Stimulated activated CD4-positive, alpha-beta T cell treated with anti-CD3 and anti-CD28 coated beads, Interleukin-2, amount 100 ng/mL, for 48 hours (primary cell): ENCODE results near the gene PVALB.
A peak's percentile ranks its signal among the peaks of the same experiment; 100 is the strongest.

Experiments
- DNase-seq, 2 donors: peaks; one replicate each; pipeline ENCODE4 v3.0.0-alpha.2; 2020

The PVALB gene, protein sequence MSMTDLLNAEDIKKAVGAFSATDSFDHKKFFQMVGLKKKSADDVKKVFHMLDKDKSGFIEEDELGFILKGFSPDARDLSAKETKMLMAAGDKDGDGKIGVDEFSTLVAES

DNA sequence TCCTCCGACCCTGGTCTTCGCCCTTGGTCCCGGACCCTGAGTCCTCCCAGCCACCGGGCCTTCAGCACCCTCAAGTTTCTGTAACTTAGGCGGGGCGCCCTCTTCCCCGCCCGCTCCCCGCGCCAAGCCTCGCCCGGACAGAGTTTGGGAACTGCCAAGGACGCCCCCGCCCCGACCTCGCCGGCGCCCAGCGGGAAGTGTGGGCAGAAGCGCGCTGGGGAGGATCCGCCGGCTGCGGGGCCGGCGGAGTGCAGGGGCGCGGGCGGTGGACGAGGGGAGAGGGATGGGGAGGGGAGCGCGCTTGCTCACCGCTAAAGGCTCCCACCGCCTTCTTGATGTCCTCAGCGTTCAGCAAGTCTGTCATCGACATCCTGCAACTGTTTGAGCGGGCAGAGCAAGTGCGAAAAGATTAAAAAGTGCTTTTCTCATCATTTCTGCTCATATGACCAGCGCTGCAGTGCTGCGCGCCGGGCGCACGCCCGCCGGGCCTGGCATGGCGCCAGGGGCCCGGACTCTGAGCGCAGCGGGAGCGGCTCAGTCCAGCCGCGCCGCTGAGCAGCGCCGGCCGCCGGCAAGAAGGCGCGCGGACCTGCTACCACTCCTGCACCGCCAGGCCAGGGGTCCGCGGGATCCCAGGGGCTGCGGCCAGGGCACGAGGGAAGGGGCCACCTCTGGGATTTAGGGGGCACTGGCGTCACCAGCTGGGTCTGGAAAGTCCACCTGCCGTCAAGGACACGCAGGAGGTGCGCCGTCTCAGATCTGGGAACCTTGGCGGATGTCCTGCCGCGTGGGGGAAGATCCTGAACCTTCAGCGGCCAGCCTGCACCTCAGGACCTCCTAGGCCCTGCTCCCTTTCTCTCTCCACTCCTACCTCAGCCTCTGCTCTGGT, at the start of gene PVALB:
PVALB (minus strand) TSS at position 400 of the 889 bp plus-strand sequence; CDS start at position 370, 30 bp downstream.
- no peak for DNase-seq

DNA sequence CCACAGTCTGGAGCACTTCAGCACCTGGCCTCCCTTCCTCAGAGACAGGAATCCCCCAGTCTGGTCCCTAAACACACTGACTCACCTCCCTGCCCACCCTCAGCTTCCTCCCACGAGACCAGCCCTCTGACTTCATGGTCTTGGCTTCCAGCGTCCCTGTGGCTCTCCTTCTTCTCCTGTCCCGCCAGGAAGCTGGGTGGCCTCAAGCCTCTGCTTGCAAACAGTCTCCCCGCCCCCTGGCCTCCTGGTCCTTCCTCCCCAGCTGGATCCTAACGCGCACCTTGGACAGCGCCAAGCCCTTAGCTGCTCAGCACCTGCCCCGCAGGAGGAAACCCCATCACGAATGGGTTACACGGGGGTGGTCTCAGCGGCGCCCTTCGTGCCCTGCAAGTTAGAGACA, 48.5 kb upstream of the PVALB start:
- DNase-seq, result no peak

GRCh38 chr22:36864454-36865215, 47.8 kb upstream of the PVALB start:
- DNase-seq, result no peak

DNA sequence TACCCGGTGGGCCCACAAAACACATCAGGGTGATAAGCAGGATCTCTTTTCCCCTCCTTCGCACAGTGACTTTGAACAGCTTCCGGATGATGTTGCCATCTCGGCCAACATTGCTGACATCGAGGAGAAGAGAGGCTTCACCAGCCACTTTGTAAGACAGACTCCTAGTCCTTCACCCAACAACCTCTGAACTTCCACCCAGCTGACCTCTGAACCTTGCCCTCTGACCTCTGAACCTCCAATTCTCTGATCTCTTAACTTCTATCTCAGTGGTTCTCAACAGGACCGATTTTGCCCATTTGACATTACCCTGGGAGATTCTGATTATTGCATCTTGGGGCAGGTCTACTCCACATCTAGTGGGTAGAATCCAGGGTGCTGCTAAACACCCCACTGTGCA, 47.1 kb upstream of the PVALB start:
- DNase-seq, result no peak

GRCh38 chr22:36863281-36863680, 46.4 kb upstream of the PVALB start:
- DNase-seq, result no peak

DNA sequence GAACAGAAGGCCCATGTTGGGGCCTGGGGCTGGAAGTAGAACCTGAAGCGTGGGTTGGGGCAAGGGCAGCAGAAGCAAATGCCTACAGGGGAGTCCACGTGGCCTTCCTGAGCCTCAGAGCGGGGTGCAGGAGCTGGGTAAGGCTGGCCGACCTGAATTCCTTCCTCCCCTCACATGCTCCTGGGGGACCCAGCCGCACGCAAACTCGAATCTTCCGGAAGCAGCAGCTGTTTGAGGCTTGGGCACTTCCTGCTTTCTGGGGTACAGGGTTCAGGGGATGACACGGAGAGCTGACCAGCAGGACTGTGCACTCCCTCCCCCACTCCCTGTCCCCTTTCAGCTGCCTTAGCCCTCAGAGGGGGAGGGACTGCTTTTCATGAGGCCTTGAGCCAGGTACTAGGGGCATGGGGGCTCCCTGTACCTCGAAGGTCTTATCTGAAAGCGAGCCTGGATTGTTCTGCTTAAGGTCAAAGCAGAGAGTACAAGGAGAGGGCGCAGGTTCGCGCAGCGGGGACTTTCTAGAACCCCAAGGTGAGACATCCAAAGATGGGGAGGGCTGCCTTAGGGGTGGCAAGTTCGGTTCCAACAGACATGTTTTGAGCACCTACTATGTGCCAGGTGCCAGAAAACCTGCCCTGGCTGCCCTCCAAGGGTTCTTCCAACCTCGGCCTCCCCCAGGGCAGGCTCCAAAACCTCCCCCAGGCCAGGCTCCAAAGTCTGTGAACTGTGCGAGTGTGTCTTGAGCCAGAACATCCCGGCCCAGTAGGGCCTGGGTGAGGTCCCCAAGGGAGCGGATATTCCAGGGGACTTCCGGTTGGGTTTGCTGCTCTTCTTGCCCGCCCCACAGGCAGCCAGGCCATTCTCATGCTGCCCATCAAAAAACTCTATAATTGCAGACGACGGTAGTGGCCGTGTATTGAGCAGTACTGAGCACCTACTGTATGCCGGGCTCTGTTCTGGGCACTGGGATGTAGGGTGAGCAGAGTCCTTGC, 45.7 kb upstream of the PVALB start:
- no peak for DNase-seq

DNA sequence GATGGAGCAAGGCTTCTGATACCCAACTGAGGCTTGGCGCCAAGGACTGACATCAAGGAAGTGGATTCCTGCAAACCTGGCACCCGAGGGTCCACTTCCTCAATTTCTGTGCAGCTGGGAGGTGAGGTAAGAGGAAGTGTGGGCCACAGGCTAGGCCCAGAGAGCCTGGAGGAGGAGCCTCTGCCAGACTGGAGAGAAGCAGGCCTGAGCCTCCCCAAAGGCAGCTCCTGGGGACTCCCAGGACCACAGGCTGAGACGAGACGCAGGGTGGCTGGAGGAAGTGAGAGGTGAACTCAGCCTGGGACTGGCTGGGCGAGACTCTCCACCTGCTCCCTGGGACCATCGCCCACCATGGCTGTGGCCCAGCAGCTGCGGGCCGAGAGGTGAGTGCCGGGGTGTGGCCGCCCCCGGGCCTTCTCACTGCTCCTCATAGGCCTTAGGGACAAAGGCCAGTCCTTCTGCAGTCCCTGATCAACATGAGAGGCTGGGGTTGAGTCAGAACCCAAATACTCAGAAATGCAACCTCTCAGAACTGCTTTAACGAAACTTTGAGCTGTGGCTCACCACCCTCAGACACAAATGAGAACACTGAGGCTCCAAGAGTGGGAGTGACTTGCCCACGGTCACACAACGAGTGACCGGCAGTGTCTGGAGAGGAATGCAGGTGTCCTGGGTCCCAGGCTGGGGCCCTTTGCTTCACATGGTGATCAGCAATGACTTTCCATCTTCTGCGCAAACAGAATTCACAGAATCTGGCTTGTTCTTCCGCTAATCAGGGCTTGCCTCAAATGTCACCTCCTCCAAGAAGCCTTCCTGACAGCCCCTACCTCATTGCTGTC, 44.2 kb upstream of the PVALB start, which contains the start of gene NCF4:
NCF4 (plus strand) TSS at position 186 of the 839 bp plus-strand sequence; CDS start at position 352, 166 bp downstream.
- peak; percentile 23 to 31 for DNase-seq

GRCh38 chr22:36860438-36860820, 43.6 kb upstream of the PVALB start:
- no peak for DNase-seq

DNA sequence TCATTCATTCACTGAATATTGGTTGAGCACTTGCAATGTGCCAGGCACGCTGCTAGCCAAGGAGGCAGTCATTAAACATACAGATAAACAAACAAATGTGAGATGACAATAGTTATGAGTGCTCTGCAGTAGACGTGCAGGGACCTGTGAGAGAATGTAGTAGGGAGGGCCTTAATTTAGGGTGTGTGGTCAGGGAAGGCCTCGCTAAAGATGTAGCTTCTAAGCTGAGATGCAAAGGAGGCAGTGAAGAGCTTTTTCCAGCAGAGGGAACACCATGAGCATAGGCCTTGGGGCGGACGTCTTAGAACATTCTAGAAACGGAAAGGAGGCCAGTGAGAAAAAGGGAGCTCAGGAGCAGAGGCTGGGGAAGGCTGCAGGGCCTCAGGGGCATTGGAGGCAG, 43.2 kb upstream of the PVALB start:
- DNase-seq, result no peak

- no peak for DNase-seq
Measured at GRCh38 chr22:36858966-36859365, 42.1 kb upstream of the PVALB start.

DNA sequence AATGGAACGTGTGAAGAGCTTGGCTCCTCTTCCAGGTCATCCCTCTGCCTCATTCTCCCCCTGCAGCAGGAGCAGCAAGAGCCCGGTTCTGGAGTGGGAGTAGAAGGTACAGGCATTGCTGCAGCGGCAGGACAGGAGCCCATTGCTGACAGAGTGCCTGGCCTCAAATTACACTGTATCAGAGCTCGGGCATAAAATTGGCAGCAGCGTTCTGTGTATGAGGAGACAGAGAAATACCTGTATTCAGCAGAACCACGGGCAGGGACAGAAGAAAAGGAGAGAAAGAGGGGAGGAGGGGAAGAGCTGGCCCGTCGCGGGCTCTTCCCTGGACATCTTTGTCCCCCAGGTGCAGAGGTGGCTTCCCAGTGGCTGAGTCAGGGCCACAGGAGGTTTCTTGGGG, 41.3 kb upstream of the PVALB start:
- DNase-seq, result no peak

DNA sequence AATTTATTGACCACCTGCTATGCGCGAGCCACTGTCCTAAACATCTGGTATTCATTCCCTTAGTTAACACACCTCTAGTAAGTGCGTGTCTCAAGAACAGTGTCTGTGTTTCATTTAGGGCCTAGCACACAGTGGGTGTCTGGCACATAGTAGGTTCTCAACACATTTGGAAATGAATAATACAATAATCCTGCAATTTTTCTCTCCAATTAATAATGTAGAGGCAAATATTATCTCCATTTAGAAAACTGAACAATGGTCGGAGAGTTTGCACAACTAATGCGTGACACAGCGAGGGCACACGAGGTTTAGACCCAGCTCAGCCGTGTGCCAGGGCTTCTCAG, 39.9 kb upstream of the PVALB start:
- DNase-seq, result no peak

- DNase-seq, result peak; percentile 99 to 100
Measured at GRCh38 chr22:36856121-36856791, 39.4 kb upstream of the PVALB start.

DNA sequence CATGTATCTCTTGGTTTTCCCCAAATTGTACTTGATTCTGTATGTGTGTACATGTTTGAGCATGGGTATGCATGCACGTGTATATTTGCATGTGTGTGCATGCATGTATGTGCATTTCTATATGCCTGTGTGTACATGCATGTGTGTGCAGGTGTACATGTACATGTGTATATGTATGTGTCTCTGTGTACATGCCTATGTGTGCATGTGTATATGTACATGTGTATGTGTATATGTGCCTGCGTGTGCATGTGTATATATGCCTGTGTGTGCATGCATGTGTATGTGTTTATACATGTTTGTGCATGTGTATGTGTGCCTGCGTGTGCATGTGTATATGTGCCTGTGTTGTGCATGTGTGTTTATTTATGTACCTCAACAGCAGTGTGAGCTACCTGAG, 38.6 kb upstream of the PVALB start:
- no peak for DNase-seq

GRCh38 chr22:36853407-36854099, 36.7 kb upstream of the PVALB start:
- DNase-seq, result peak; percentile 92 to 93

DNA sequence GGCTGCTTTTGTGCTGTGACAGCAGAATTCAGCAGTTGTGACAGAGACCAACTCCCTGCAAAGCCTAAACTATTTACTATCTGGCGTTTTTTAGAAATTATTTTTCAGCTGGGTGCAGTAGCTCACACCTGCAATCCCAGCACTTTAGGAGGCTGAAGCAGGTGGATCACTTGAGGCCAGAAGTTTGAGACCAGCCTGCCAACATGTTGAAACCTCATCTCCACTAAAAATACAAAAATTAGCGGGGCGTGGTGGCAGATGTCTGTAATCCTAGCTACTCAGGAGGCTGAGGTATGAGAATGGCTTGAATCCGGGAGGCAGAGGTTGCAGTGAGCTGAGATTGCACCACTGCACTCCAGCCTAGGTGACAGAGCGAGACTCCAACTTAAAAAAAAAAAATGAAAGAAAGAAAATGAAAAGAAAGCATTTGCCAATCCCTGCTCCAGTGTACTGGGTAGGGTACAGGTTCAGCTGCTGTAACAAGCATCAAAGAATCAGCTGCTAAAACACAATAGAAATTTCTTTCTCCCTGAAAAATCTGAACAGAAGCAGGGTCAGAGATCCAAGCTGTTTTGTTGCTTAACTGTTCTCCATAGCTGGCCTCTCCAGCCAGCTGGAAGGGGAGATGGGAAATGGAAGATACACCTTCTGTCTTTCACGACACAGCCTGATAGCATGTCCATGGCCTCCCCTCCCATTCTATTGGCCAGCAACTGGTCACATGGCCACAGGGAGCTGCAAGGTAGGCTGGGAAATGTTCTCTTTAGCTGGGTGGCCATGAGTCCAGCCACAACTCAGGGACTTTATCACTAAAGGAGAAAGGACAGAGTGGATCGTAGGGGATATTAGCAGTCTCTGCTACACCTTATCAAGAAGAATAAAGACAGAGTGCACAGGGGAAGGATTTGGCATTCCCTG, 35.5 kb upstream of the PVALB start:
- DNase-seq, result no peak

GRCh38 chr22:36850682-36851081, 33.8 kb upstream of the PVALB start:
- no peak for DNase-seq

DNA sequence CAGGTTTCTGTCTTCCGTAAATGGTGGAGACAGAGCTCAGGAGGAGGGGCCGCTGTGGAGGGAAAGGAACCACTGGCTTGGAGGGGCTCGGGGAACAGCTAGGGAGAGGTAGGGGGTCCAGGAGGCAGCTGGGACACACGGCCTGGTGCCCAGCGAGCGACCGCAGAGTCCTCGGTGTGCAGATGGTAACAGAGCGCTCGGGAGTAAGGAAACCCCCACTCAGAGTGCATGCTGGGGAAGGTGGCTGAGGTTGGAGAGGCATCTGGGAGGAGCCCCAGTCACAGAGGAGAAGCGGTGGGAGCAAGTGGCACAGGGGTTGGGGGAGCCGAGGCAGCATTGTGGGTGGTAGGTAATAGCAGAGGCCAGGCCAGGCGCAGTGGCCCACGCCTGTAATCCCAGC, 33.2 kb upstream of the PVALB start:
- DNase-seq, result no peak

DNA sequence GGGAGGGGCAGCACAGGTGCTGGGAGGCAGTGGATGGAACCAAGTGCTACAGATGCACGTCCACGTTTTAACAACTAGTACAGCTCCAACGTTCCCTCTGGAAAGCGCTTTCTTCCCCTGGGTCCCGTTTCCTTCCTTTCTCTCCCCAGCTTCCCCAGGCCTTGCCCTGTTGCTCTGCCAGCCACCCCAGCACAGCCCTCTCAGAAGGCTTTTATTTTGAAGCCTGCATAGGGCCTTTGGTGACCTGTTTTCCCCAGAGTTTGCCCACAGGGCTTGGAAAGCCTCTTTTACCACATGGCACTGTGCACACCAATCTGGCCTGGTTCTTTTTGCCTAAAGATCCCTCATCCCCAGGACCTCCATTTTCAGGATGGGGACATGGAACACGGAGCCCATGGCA, 30.1 kb upstream of the PVALB start:
- DNase-seq, result no peak
